Measurements from ENCODE around the gene ZNF518B. TPM values are rescaled to one million over a fixed set of nuclear protein-coding genes. Genes with fewer than 3 reads are reported as not detected.
"Not testable (repeated sequence)": the region's sequence is repeated elsewhere in the genome, so short reads cannot be mapped to it uniquely, and the experiment has no call there.

The ZNF518B gene
- total RNA-seq, 1 donor from 2014 or later, result 22.9 TPM

GRCh38 chr4:10448991-10449390 lies 8.2 kb downstream of the ZNF518B start:
- peaks cover 51% of the 10 kb centered on the region for H3K9me3 Mint-ChIP-seq
- H3K4me3 Mint-ChIP-seq, result no peak overlapping the region
- H3K36me3 Mint-ChIP-seq (ENCODE audit: low read depth), result peaks cover 93% of the 10 kb centered on the region
- H3K4me1 Mint-ChIP-seq, result peaks cover 2% of the 10 kb centered on the region
- intact Hi-C loops (cut with micrococcal nuclease), result no loop called here
- DNase-seq, result no peak
- no peaks in the 10 kb centered on the region for H3K27me3 Mint-ChIP-seq
- no peak overlapping the region for H3K27ac Mint-ChIP-seq

GRCh38 chr4:10442976-10443375 lies 14.2 kb downstream of the ZNF518B start:
- Mint-ChIP-seq H3K27ac (no peak overlapping the region), H3K4me1 (peaks cover 9% of the 10 kb centered on the region), H3K27me3 (no peaks in the 10 kb centered on the region), H3K4me3 (no peak overlapping the region), H3K36me3 (ENCODE audit: low read depth) (peaks cover 74% of the 10 kb centered on the region), H3K9me3 (peaks cover 30% of the 10 kb centered on the region)
- intact Hi-C loops (cut with micrococcal nuclease), result no loop called here
- no peak for DNase-seq

- Mint-ChIP-seq H3K4me3 (no peak overlapping the region), H3K9me3 (peaks cover 23% of the 10 kb centered on the region), H3K36me3 (ENCODE audit: low read depth) (peaks cover 68% of the 10 kb centered on the region), H3K27ac (no peak overlapping the region), H3K27me3 (no peaks in the 10 kb centered on the region), H3K4me1 (peaks cover 9% of the 10 kb centered on the region)
- no peak for DNase-seq
- intact Hi-C loops (cut with micrococcal nuclease), result no loop called here
Measured at GRCh38 chr4:10441512-10441911, 15.7 kb downstream of the ZNF518B start.

GRCh38 chr4:10438924-10439323 lies 18.3 kb downstream of the ZNF518B start:
- no peak for DNase-seq
- no peak overlapping the region for H3K27ac Mint-ChIP-seq
- H3K4me1 Mint-ChIP-seq, result peaks cover 9% of the 10 kb centered on the region
- H3K4me3 Mint-ChIP-seq, result no peak overlapping the region
- intact Hi-C loops (cut with micrococcal nuclease), result no loop called here
- peaks cover 9% of the 10 kb centered on the region for H3K9me3 Mint-ChIP-seq
- no peaks in the 10 kb centered on the region for H3K27me3 Mint-ChIP-seq
- peaks cover 42% of the 10 kb centered on the region for H3K36me3 Mint-ChIP-seq (ENCODE audit: low read depth)

GRCh38 chr4:10437735-10438134 lies 19.5 kb downstream of the ZNF518B start:
- peaks cover 30% of the 10 kb centered on the region for H3K36me3 Mint-ChIP-seq (ENCODE audit: low read depth)
- H3K27ac Mint-ChIP-seq, result no peak overlapping the region
- no peaks in the 10 kb centered on the region for H3K27me3 Mint-ChIP-seq
- intact Hi-C loops (cut with micrococcal nuclease), result no loop called here
- DNase-seq, result no peak
- peaks cover 5% of the 10 kb centered on the region for H3K4me1 Mint-ChIP-seq
- H3K9me3 Mint-ChIP-seq, result peaks cover 5% of the 10 kb centered on the region
- H3K4me3 Mint-ChIP-seq, result no peak overlapping the region

GRCh38 chr4:10427680-10428079 lies 29.5 kb downstream of the ZNF518B start:
- H3K27me3 Mint-ChIP-seq; H3K36me3 Mint-ChIP-seq (ENCODE audit: low read depth); H3K4me1 Mint-ChIP-seq; intact Hi-C loops (cut with micrococcal nuclease); H3K4me3 Mint-ChIP-seq; H3K27ac Mint-ChIP-seq; DNase-seq: not testable (repeated sequence)
- peaks cover 23% of the 10 kb centered on the region for H3K9me3 Mint-ChIP-seq

GRCh38 chr4:10421344-10422055 lies 35.7 kb downstream of the ZNF518B start:
- Mint-ChIP-seq H3K9me3 (peaks cover 19% of the 10 kb centered on the region), H3K4me3 (no peak overlapping the region), H3K27me3 (peaks cover 3% of the 10 kb centered on the region), H3K4me1 (peaks cover 3% of the 10 kb centered on the region), H3K36me3 (ENCODE audit: low read depth) (no peaks in the 10 kb centered on the region), H3K27ac (no peak overlapping the region)
- DNase-seq, result no peak
- intact Hi-C loops (cut with micrococcal nuclease), result no loop called here

- intact Hi-C loops (cut with micrococcal nuclease), result no loop called here
- Mint-ChIP-seq H3K27me3 (no peaks in the 10 kb centered on the region), H3K27ac (no peak overlapping the region), H3K9me3 (peaks cover 4% of the 10 kb centered on the region), H3K4me3 (no peak overlapping the region), H3K4me1 (peaks cover 7% of the 10 kb centered on the region), H3K36me3 (ENCODE audit: low read depth) (no peaks in the 10 kb centered on the region)
- no peak for DNase-seq
Measured at GRCh38 chr4:10417740-10418139, 39.5 kb downstream of the ZNF518B start.

GRCh38 chr4:10416441-10416840 lies 40.8 kb downstream of the ZNF518B start:
- Mint-ChIP-seq H3K27me3 (no peaks in the 10 kb centered on the region), H3K9me3 (peaks cover 4% of the 10 kb centered on the region), H3K4me1 (peaks cover 7% of the 10 kb centered on the region), H3K36me3 (ENCODE audit: low read depth) (no peaks in the 10 kb centered on the region), H3K27ac (no peak overlapping the region), H3K4me3 (no peak overlapping the region)
- intact Hi-C loops (cut with micrococcal nuclease), result no loop called here
- DNase-seq, result peak; percentile 71

GRCh38 chr4:10413177-10413576 lies 44.0 kb downstream of the ZNF518B start:
- no peaks in the 10 kb centered on the region for H3K9me3 Mint-ChIP-seq
- H3K4me3 Mint-ChIP-seq, result no peak overlapping the region
- H3K27ac Mint-ChIP-seq, result no peak overlapping the region
- no peak for DNase-seq
- H3K27me3 Mint-ChIP-seq, result no peaks in the 10 kb centered on the region
- intact Hi-C loops (cut with micrococcal nuclease), result no loop called here
- no peaks in the 10 kb centered on the region for H3K36me3 Mint-ChIP-seq (ENCODE audit: low read depth)
- H3K4me1 Mint-ChIP-seq, result peaks cover 7% of the 10 kb centered on the region

- intact Hi-C loops (cut with micrococcal nuclease), result no loop called here
- Mint-ChIP-seq H3K9me3 (no peaks in the 10 kb centered on the region), H3K4me3 (no peak overlapping the region), H3K4me1 (no peaks in the 10 kb centered on the region), H3K36me3 (ENCODE audit: low read depth) (no peaks in the 10 kb centered on the region), H3K27ac (no peak overlapping the region), H3K27me3 (no peaks in the 10 kb centered on the region)
- no peak for DNase-seq
Measured at GRCh38 chr4:10405672-10406071, 51.6 kb downstream of the ZNF518B start.

- H3K27ac Mint-ChIP-seq, result no peak overlapping the region
- no peaks in the 10 kb centered on the region for H3K36me3 Mint-ChIP-seq (ENCODE audit: low read depth)
- H3K4me1 Mint-ChIP-seq, result no peaks in the 10 kb centered on the region
- H3K9me3 Mint-ChIP-seq, result no peaks in the 10 kb centered on the region
- peak; percentile 73 for DNase-seq
- no peak overlapping the region for H3K4me3 Mint-ChIP-seq
- no peaks in the 10 kb centered on the region for H3K27me3 Mint-ChIP-seq
- intact Hi-C loops (cut with micrococcal nuclease), result loop anchor here (2.0 to 5.0 kb wide), 4 partner anchors 222 to 647 kb away; no protein-coding TSS in a partner anchor
Measured at GRCh38 chr4:10403633-10404445, 53.4 kb downstream of the ZNF518B start.

GRCh38 chr4:10395971-10396580 lies 61.1 kb downstream of the ZNF518B start:
- H3K27me3 Mint-ChIP-seq, result peaks cover 10% of the 10 kb centered on the region
- H3K4me3 Mint-ChIP-seq, result no peak overlapping the region
- peaks cover 3% of the 10 kb centered on the region for H3K9me3 Mint-ChIP-seq
- H3K27ac Mint-ChIP-seq, result no peak overlapping the region
- no peak for DNase-seq
- H3K36me3 Mint-ChIP-seq (ENCODE audit: low read depth), result no peaks in the 10 kb centered on the region
- peaks cover 3% of the 10 kb centered on the region for H3K4me1 Mint-ChIP-seq
- intact Hi-C loops (cut with micrococcal nuclease), result no loop called here

Data from activated CD4-positive, alpha-beta T cell treated with anti-CD3 and anti-CD28 coated beads, Interleukin-2, amount 10 ng/mL, durations not matched to agents 24 days and 14 days (primary cell).